HG02885 (cell line): ENCODE measurements around the gene KRT222.

ENCODE experiments used
- ATAC-seq: cut with Tn5 transposase; IDR thresholded peaks from one replicate; pipeline ENCODE4 v1.9.1; 2021; ENCODE audit warnings: mild to moderate bottlenecking; ENCODE audit not compliant: unreplicated experiment, poor library complexity

KRT222 gene

DNA sequence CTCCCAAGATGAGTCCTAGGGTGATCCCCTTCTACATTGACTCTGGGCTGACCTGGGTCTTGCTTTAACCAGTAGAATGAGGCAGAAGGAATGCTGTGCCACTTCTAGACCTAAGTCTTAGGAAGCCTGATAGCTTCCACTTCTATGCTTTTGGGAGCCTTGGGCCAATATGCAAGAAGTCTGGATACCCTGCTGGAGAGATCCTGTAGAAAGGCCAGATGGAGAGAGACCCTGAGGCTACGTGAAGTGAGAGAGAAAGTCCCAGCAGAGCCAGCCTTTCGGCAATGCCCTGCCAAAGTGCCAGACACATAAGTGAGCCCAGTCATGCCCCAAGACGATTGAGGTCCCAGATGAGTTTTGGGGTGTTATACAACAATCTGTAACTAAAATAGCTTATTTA is 1.7 kb downstream of the KRT222 start:
- ATAC-seq: no peak

DNA sequence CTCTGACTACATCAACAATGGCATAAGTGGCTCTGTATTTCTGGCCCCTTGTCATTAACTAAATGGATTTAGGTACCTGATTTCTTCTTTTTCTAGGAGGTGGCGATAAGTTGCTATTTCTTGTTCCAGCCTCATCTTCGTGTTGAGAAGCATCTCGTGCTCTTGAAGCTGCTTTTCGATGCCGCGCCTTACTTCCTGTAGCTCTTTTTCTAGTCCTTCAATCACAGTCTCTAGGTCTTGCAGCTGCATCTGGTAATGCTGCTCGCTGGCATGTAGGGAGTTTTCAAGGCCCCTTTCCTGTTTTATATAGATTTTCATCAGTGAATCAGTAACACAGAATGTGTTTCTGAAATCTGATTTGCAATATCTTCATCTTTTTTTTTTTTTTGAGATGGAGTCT is 5.1 kb downstream of the KRT222 start:
- no peak for ATAC-seq

DNA sequence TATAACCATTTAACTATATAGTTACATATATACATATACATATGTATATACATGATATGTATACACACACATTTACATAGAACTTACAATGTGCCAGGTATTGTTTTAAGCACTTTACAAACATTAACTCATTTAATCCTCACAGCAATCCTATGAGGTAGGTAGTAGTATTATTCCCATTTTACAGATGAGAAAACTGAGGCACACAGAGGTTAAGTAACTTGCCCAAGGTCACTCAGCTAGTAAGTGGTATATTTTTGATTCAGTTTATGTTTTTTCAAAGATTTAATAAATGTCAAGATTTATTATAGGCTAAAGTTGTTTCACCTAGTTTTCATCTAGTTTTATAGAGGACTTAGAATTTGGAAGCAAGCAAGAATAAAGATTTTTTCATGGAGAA is 6.6 kb downstream of the KRT222 start:
- ATAC-seq: no peak

DNA sequence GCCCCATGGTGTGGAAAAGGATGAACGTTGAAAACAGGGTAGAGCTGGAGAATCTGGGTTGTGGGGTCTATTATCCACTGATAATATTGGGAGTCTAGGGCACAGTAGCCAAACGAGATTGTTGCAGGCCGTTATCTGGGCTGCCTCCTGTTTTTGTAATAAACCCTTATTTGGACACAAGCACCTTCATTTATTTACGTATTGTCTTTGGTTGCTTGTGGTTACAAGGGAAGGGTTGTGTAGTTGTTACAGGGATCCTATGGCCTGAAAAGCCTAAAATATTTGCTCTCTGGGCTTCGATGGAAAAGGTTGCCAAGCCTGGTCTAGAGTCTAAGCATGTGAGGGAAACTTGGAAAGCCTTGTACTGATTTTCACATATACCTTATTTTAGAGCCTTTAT is 13.0 kb downstream of the KRT222 start:
- no peak for ATAC-seq

DNA sequence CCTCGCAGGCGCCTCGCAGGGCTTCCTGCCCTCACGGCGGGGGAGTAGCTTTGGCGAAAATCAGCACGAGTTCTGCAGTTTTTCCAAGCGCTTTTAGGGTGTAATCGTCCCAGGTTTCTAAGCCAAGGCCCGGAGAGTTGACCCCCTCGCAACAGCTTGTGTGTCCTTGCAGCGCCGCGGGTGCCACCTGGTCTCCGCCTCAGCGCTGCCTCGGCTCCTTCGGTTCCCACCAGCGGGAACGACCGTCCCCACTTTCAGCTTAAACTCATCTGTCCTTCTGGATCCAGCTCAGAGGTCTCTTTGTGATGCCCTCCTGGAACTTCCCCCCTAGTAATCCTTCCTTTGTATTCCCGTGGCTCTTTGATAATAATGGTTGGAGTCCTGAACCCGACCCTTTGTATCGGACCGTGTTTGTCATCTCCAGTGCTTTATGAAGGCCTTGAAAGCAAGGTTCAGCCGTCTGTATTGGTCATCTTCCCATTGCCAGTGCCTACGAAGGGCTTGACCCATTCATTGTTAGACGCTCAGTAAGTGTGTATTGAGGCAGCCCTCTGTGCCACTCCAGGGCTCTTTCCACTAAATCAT is 16.5 kb downstream of the KRT222 start:
- ATAC-seq: peak; percentile 18

DNA sequence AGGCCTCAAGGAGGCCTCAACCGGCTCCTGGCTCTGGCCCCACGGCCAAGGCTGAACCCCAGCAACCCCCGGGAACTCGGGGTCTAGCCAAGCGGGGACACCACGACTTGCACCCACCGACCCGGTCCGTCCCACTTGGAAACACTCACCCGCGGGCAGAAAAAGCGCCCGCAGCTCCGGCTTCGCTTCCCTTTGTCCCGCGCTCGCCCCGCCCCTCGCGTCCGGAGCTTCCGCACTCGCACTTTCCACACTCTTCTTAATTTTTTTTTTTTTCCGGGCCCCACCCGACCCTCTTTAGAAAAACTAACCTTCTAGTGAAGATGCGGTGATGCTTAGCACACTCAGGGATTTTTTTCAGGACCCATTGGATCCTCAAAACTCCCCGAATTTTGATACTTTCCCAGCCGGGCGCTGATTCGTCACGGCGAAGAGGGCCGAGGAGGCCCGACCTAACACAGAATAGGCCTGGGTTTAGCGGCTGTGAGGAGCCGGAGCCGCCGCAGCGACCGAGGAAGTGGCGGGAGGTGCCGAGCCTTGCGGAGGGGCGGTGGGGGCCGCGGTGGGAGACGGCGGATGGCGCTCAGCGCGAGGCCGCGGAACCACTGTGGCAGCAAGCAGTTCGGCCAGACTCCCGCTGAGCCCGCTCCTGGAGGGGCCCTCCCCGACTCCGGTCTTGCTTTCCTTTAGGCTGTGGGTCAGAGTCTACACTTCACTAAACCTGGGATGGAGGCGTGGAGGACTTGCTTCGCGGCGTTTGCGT is 17.2 kb downstream of the KRT222 start, which contains the start of gene SMARCE1:
Gene SMARCE1 (minus strand): TSS at position 195 of the 760 bp plus-strand sequence. CDS start 2,016 bp downstream, outside the sequence.
- ATAC-seq: peak; percentile 76

GRCh38 chr17:40646791-40647623 is 18.0 kb downstream of the KRT222 start:
- ATAC-seq: peak; percentile 33

- ATAC-seq: no peak
These were observed 19.0 kb downstream of the KRT222 start for GRCh38 chr17:40645943-40646342.

GRCh38 chr17:40645291-40645690 is 19.7 kb downstream of the KRT222 start:
- ATAC-seq: no peak

DNA sequence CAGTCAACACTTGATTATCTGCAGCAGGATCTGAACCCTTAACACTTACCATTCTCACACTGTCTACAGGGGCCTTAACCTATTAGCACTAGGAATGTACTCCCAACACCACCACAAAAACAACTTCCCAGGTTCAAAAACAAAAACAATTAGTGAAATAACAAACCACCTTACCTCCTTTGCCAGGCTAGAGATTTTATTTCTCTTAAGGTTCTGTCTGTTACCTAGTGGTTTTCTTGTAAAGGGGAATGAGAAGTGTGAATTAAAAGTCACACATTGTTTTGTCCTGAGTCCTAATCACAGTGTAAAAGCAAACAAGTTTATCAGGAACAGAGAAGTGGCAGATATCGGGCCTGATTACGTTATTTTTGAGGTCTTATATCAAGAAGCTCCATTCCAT is 27.0 kb downstream of the KRT222 start:
- ATAC-seq: no peak

DNA sequence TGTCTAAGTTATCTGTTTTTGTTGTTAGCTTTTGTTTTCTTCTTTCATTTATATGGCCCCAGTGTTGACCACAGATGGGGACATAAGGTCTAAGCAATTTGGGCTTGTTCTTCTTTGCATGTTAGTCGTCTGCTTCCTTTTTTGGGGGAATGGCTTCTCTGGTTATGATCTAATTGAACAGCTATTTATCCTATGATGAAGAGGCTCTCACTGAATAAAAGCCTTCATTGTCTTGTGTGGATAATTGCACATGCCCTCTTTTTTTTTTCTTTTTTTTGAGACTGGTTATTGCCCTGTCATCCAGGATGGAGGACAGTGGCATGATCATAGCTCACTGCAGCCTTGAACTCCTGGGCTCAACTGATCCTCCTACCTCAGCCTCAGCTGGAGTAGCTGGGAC is 31.1 kb downstream of the KRT222 start:
- ATAC-seq: no peak

- no peak for ATAC-seq
These were observed 32.8 kb downstream of the KRT222 start for GRCh38 chr17:40632216-40632615.

DNA sequence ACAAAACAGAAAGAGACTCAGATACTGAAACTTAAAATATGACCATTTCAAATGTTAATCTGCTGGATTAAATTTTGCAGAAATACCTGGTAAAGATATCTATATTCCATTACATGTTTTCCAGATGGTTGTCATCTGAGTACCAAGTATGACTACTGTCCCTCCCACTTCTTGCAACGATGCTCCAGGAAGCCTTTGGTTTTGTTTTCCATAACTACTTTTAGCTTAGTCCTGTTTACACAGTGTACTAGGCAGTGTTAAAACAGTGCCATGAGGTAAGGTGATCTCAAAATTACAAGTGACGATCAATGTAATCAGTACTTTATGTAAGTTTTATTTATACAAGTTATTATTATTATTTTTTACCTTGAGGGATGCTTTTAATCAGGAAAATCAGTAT is 35.1 kb downstream of the KRT222 start:
- ATAC-seq: no peak

- ATAC-seq: no peak
These were observed 39.7 kb downstream of the KRT222 start for GRCh38 chr17:40625311-40625710.

GRCh38 chr17:40623419-40624210 is 41.4 kb downstream of the KRT222 start:
- no peak for ATAC-seq

- no peak for ATAC-seq
These were observed 42.5 kb downstream of the KRT222 start for GRCh38 chr17:40622509-40622928.

- ATAC-seq: no peak
These were observed 43.4 kb downstream of the KRT222 start for GRCh38 chr17:40621578-40621977.

- no peak for ATAC-seq
These were observed 44.0 kb downstream of the KRT222 start for GRCh38 chr17:40621019-40621418.

- no peak for ATAC-seq
These were observed 46.0 kb downstream of the KRT222 start for GRCh38 chr17:40618754-40619625.
